Kidney glomerular epithelial cell (primary cell): ENCODE results near the gene SPATS2L.

Experiments
- DNase-seq: peaks from one replicate; lab custom pipeline; 2025; lab: John Stamatoyannopoulos, UW

SPATS2L gene

GRCh38 chr2:200350850-200351285 lies 44.4 kb downstream of the SPATS2L start:
- DNase-seq, result no peak

DNA sequence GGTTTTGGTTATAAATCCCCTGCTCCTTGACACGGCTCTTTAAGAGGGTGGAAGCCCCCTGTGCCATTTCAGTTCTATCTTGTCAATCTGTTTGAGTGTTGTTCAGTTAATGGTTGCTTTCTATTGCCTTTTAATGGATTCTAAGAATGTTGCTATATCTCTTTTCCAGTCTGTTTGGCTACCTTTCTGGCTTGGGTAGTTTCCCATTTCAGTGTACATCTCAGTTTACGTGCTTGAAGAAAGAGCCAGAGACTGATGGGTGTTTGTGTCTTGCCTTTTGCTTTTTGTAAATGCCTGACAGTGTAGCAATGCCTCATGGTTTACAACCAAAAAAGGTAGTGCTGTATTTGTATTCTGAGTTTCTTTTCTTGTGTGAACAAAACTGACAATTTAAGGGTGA lies 45.3 kb downstream of the SPATS2L start:
- DNase-seq, result no peak

- DNase-seq, result peak; percentile 78
Observed at GRCh38 chr2:200352636-200353035, 46.1 kb downstream of the SPATS2L start.

DNA sequence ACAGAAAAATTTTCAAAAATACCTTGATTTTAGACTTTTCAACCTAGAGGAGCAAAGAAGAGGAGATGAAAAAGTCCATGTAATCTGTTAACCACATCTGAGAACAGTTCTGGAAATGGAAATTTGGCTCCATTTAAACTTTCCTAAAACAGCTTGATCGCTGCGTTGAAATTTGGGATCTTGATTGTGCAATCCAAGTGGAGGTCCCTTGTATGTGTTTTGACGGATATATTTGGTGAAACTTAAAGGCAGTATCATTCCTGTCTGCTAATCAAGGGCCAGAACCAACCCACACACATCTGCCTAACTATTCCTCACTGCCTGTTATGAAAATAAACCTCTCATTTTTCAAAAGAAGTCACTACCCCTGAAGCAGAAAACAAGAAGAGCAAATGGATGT lies 46.6 kb downstream of the SPATS2L start:
- no peak for DNase-seq

GRCh38 chr2:200353874-200354273 lies 47.4 kb downstream of the SPATS2L start:
- peak; percentile 4 for DNase-seq

DNA sequence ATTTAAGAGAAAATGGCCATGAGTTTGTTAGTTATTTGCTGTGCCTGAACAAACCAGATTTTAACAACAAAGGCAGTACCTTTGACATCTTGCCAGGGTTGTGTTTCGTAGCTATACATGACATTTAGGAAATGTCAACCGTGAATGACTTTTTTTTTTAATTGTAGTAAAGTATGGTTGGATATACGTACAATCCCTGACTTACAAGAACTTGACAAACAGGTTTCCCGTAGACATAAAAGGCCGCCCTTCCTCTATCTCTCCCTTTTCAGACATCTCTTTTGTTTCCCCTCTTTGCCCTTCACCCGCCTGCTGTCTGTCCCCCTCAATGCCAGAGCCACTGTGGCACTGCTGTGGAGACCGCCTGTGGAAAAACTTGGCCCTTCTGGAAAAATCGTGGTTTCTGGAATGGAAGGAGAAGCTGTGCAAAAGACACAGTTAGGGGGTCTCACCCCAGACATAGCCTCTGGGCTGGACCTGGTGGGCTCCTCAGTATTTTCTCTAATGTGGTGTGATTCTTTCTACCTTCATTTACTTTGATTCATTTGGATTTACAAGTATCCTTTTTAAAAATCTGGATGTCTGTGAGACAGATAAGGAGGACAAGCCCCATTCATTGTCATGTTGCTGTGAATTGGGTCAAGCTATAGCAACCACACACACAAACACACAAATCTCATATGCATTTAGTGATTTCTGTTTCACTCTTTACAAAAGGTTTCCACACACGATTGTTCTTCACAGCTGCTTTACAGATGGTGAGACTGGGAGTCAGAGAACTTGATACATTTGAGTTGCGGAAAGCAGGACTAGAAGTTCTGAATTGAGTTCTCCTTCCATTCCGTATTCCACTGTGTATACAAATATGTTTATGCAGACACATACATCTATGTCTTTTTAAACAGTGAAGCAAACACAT lies 48.6 kb downstream of the SPATS2L start:
- no peak for DNase-seq

DNA sequence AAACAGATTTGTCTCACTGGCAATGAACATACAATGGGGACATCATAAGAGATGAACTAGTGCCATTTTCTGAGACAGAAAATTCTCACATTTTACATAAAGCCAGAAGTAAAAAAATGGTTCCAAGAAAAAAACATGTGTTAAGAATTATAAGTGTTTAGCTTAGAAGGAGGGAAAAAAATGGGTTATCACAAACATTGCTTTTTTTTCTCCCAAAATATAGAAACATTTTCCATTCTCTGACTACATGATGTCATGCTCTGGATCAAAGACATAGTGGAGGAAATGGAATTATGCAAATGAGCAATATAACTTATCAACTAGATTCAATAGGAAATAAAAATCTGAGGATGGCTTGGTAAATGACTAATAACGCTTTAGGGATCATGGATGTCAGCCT lies 49.8 kb downstream of the SPATS2L start:
- no peak for DNase-seq

DNA sequence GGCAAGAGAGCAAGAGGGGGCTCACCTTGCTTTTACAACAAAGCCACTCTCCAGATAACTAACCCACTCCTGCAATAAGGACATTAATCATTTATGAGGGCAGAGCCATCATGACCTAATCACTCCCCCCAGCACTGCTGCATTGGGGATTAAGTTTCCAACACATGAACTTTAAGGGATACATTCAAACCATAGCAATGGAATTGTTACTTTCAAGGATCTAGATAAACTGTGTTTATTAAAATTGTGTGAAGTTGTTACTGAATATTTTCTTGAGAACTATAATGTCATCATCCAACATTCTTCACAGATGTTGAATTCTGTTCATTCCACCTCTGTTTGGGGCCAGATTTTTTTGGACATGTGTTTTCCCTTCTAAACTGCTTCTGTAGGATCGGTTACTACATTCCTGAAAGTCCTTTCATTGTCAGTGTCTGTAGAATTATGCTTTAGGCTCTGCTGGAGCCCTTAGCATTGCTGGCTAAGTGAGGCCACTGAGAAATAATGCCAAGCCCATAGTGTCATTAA lies 50.4 kb downstream of the SPATS2L start:
- DNase-seq, result peak; percentile 60

DNA sequence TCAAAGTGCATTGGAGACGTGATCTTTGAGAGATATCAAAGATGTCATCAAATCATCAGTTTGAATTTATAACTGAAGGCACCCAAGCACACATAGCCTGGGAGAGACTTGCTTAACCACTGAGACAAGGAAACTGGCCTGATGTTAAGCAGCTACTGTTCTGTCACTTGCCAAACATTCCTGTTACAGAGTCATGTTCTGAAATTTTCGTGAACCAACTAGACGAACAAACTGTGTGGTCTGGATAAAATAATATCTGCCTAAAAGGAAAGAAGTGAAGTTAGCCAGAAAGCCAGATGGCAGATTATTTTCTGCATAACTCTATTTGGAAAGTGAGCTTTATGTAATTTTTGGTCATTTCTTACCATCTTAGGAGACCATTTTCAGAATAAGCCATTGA lies 51.4 kb downstream of the SPATS2L start:
- DNase-seq, result no peak

DNA sequence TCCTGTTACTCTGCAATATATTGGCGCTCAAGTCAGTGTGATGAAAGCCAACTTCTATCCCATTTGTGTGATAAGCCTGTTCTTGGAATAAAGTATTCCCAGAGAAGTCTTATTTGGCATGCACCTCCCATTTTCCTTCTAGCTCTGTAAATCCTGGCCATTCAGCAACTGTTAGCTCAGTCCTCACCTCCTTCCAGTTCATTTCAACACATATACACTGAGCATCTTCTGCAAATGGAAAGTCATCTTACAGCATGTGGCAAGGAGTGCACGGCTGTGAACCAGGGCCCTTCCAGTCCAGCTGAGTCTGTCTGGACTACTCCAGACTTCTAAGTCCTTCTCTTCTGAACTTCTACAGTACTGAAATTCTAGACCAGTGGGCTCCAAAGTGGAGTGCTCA lies 53.1 kb downstream of the SPATS2L start:
- DNase-seq, result no peak

GRCh38 chr2:200360364-200360763 lies 53.9 kb downstream of the SPATS2L start:
- no peak for DNase-seq

GRCh38 chr2:200362202-200362917 lies 55.9 kb downstream of the SPATS2L start:
- DNase-seq, result no peak

GRCh38 chr2:200363279-200363678 lies 56.8 kb downstream of the SPATS2L start:
- DNase-seq, result no peak

- no peak for DNase-seq
Observed at GRCh38 chr2:200364142-200364541, 57.6 kb downstream of the SPATS2L start.

GRCh38 chr2:200364620-200365019 lies 58.1 kb downstream of the SPATS2L start:
- DNase-seq, result peak; percentile 15

DNA sequence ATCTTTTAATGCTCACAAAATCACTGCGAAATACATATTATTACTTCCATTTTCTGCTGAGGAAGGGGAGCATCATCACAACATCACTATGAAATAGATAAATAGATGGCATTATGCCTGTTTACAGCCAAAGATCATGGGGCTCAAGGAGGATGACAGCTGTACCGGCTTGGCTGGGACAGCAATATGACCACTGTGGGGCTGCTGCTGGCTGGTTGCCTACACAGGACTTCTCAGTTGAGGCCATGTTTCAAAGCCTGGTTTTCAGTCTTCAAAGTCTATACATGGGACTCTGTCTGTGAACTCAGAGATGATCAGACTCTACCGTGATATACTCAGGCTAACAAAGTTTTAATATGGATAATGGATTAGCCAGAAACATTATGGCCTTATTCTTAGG lies 58.7 kb downstream of the SPATS2L start:
- no peak for DNase-seq

DNA sequence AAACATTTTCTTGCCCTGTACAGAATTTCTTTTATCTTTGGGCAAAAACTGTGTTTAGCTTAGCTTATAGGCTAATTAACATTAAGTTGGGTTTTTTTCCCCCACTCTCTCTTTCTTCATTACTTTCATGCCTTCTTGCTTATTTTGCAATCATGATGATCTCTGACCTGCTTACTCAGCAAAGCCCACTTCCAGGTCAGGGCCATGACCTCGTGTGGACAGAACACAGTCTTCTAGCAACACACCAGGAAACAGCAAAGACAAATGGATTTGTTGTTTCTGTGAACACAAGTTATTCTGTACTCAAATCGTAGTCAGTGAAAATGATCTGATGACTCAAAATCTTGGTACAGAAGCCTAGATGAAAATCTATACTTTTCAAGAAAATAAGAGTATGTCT lies 60.7 kb downstream of the SPATS2L start:
- no peak for DNase-seq

- no peak for DNase-seq
Observed at GRCh38 chr2:200369886-200370285, 63.4 kb downstream of the SPATS2L start.

GRCh38 chr2:200373231-200373630 lies 66.7 kb downstream of the SPATS2L start:
- no peak for DNase-seq

DNA sequence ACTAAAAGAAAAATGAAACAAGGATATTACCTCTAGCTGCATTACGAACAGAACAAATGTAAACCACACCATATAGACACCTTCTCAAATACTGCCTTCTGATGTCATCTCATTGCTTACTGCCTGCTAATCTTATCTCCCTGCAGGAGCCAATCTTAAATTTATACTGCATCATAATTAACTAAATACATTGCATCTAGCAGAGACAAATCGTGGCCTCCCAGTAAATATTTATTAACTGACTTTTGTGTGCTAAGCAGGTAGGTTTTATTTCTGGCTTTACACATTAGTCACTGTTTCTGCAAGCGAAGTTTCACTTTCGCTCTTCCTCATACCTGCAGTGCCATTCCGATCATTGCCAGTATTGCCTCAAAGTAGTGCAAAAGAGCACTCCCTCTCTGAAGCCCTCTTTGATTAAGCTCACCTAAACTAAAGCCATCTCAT lies 67.5 kb downstream of the SPATS2L start:
- peak; percentile 68 for DNase-seq

- DNase-seq, result no peak
Observed at GRCh38 chr2:200376513-200377354, 70.2 kb downstream of the SPATS2L start.
